Measurements from ENCODE around the gene ZNF280D. TPM values are rescaled to one million over a fixed set of nuclear protein-coding genes. Genes with fewer than 3 reads are reported as not detected.

ZNF280D gene
- total and polyA plus RNA-seq, 2 of the 8 experiments (the other 6 are each of a cell fraction or from before 2014, with no cell fraction given) = 7.4 to 27.5 TPM

GRCh38 chr15:56775641-56776040 lies 42.3 kb upstream of the ZNF280D start:
- Histone ChIP-seq H3K79me1 (ENCODE audit: low read depth, low read length) (no peaks in the 10 kb centered on the region), H3K4ac (replicated peaks; ENCODE audit: insufficient read length, low read depth, low read length) (no peak overlapping the region), H2AFZ (ENCODE audit: low read length) (no peak overlapping the region), H3K9ac (replicated peaks in 1 of 4; ENCODE audit: extremely low read depth in 1 of 4, low read depth in 3 of 4, low read length in 3 of 4) (no peak overlapping the region), H3K27ac (ENCODE audit: low read depth, low read length) (no peak overlapping the region), H2BK5ac (ENCODE audit: low read depth, low read length) (no peak overlapping the region), H3K4me2 (ENCODE audit: insufficient read depth in 1 of 2, low read depth in 2 of 2, low read length in 2 of 2) (no peak overlapping the region), H4K8ac (ENCODE audit: extremely low read depth, insufficient read depth, low read length) (no peak overlapping the region), H3K36me3 (ENCODE audit: control insufficient read depth in 2 of 4, insufficient read depth in 4 of 4, low read length in 3 of 4) (no peaks in the 10 kb centered on the region), H3K18ac (ENCODE audit: extremely low read depth, low read length) (no peak overlapping the region), H3K79me2 (ENCODE audit: control insufficient read depth in 1 of 2, insufficient read depth in 2 of 2, low read length in 2 of 2) (no peaks in the 10 kb centered on the region), H3K27me3 (replicated peaks in 1 of 4; ENCODE audit: control insufficient read depth in 3 of 4, extremely low read depth in 1 of 4, insufficient read depth in 3 of 4, low read length in 3 of 4) (peaks cover 0 to 2% (median 0%) of the 10 kb centered on the region in 4 experiments; a peak in 1 of 7 replicates), H3K9me3 (ENCODE audit: insufficient read depth in 2 of 2, low read depth in 1 of 2, low read length in 1 of 2) (peaks cover 0 to 8% of the 10 kb centered on the region in 2 experiments; a peak in 1 of 4 replicates), H3K4me1 (replicated peaks in 1 of 4; ENCODE audit: control insufficient read depth in 3 of 4, insufficient read depth in 4 of 4, low read length in 3 of 4) (peaks cover 0 to 3% (median under 1%) of the 10 kb centered on the region in 4 experiments; a peak in 4 of 7 replicates), H3K23ac (ENCODE audit: insufficient read length) (no peak overlapping the region), H4K20me1 (replicated peaks in 1 of 2; ENCODE audit: control insufficient read depth in 1 of 2, insufficient read depth in 2 of 2, low read length in 2 of 2) (no peaks in the 10 kb centered on the region), H2BK12ac (ENCODE audit: low read depth, low read length) (no peak overlapping the region), H4K91ac (replicated peaks; ENCODE audit: insufficient read length, low read length) (no peak overlapping the region), H3K23me2 (ENCODE audit: low read depth, low read length) (no peaks in the 10 kb centered on the region), H3K14ac (ENCODE audit: insufficient read length) (no peak overlapping the region), H2BK120ac (replicated peaks; ENCODE audit: low read depth, low read length) (no peak overlapping the region), H2AK5ac (ENCODE audit: low read depth, low read length) (no peak overlapping the region), H2BK20ac (ENCODE audit: low read length) (no peak overlapping the region), H3K56ac (replicated peaks; ENCODE audit: insufficient read length, low read depth, low read length) (no peak overlapping the region), H4K5ac (ENCODE audit: insufficient read length, low read depth, low read length) (no peak overlapping the region), H3K4me3 (ENCODE audit: extremely low read depth in 1 of 4, insufficient read depth in 2 of 4, low read depth in 3 of 4, low read length in 4 of 4) (no peak overlapping the region), H2BK15ac (ENCODE audit: low read length) (no peak overlapping the region)
- TF ChIP-seq POLR2AphosphoS5 (IDR thresholded peaks at IDR 0.05; ENCODE audit: low read depth, low read length) (no peak), RFX5 (IDR thresholded peaks at IDR 0.05; ENCODE audit: borderline replicate concordance, low read depth, low read length) (no peak), ATF3 (IDR thresholded peaks at IDR 0.05; ENCODE audit: insufficient read depth, low read depth, low read length) (no peak), TCF12 (IDR thresholded peaks at IDR 0.05; ENCODE audit: low read depth, low read length) (no peak), NRF1 (IDR thresholded peaks at IDR 0.05; ENCODE audit: low read depth, low read length) (no peak)
- no peak for FAIRE-seq
- CTCF ChIA-PET (ENCODE audit: partially characterized antibody) = no interaction called here
- DNase-seq (ENCODE audit: low read depth in 1 of 2, low spot score in 2 of 2) = no peak
- WGBS, 2 experiments (ENCODE audit: extremely low coverage in 1 of 2, insufficient coverage in 1 of 2, insufficient read length in 1 of 2, insufficient replicate concordance in 2 of 2, low coverage in 1 of 2, low lambda C conversion rate in 2 of 2, missing lambda C conversion rate in 1 of 2) = 87% methylated on average over 1 of the region's 1 CpG; no CpG with 5 or more reads in 1 of the 2 experiments
- POLR2A ChIA-PET (ENCODE audit: partially characterized antibody) = no interaction called here

Measured in H1 (cell line).